Retinal pigment epithelial cell (primary cell): Measurements from ENCODE around the gene SRBD1.

Experiments
- DNase-seq: peaks from one replicate; pipeline ENCODE4 v3.0.0-alpha.2; 2010; ENCODE audit warnings: low read depth
- H3K4me3 ChIP-seq: 2 replicates; pipeline ENCODE4 v1.5.1; 2011; ENCODE audit warnings: mild to moderate bottlenecking, low read length, control low read depth, moderate library complexity
- CTCF ChIP-seq: conservative IDR thresholded peaks from 2 replicates; pipeline ENCODE4 v1.5.1; 2011; ENCODE audit warnings: low read depth, low read length, control low read depth, inconsistent platforms

Gene SRBD1

DNA sequence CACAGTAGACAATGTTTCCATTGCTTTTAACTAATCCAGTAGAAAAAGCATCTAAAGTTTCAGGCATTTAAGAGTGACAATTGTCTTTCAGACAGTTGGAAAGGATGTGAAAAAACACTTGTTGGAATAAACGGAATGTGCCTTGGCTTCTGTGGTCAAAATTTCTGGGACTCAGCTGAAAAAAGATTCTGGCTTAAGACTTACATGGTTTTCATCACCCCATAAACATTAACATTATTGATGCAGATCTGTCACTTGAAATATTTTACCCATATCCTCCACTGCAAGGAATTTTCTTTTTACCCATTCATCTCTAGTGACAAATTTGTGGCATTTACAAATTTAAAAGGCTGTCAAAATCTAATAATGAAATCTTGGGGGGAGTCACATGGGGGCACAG is 166.0 kb downstream of the SRBD1 start:
- DNase-seq: no peak
- no peak for TF ChIP-seq CTCF

GRCh38 chr2:45443012-45443411 is 168.1 kb downstream of the SRBD1 start:
- no peak for DNase-seq
- H3K4me3 ChIP-seq: no peak overlapping the region
- TF ChIP-seq CTCF: no peak

More for the DNA sequence above, 166.0 kb downstream of the SRBD1 start:
- no peak overlapping the region for H3K4me3 ChIP-seq

GRCh38 chr2:45442026-45442425 is 169.0 kb downstream of the SRBD1 start:
- no peak for DNase-seq
- no peak for TF ChIP-seq CTCF
- no peak overlapping the region for H3K4me3 ChIP-seq

- DNase-seq: no peak
- no peak overlapping the region for H3K4me3 ChIP-seq
- no peak for TF ChIP-seq CTCF
Measured at GRCh38 chr2:45441571-45441970, 169.5 kb downstream of the SRBD1 start.

GRCh38 chr2:45439788-45440773 is 171.0 kb downstream of the SRBD1 start:
- H3K4me3 ChIP-seq: no peak overlapping the region
- TF ChIP-seq CTCF: peak; percentile 4

GRCh38 chr2:45438872-45439665 is 172.0 kb downstream of the SRBD1 start:
- no peak for DNase-seq
- TF ChIP-seq CTCF: no peak
- H3K4me3 ChIP-seq: no peak overlapping the region

More at GRCh38 chr2:45439788-45440773, 171.0 kb downstream of the SRBD1 start:
- DNase-seq: no peak
